DOHH2 (cell line): ENCODE results near the gene EXOSC6.
"Not testable (repeated sequence)": the region's sequence is repeated elsewhere in the genome, so short reads cannot be mapped to it uniquely, and the experiment has no call there.

Experiments
- CTCF ChIP-seq: fragments of 200-600 bp; sonication (generic); IDR thresholded peaks from one replicate; pipeline ENCODE4 v1.5.1; 2014; ENCODE audit warnings: antibody characterized with exemption, mild to moderate bottlenecking, low read depth, low read length; ENCODE audit not compliant: poor library complexity, severe bottlenecking
- EZH2phosphoT487 ChIP-seq: fragments of 200-600 bp; sonication (generic); IDR thresholded peaks from 2 replicates; pipeline ENCODE4 v1.6.1; 2017; ENCODE audit warnings: borderline replicate concordance, mild to moderate bottlenecking, antibody characterized with exemption, low read length, moderate library complexity, mixed read lengths

- TF ChIP-seq CTCF, EZH2phosphoT487: not testable (repeated sequence)
These were observed 40.4 kb upstream of the EXOSC6 start for GRCh38 chr16:70292148-70292547.
